Measurements from ENCODE around the gene RPTN. TPM values are rescaled to one million over a fixed set of nuclear protein-coding genes. Genes with fewer than 3 reads are reported as not detected.
"Not testable (repeated sequence)": the region's sequence is repeated elsewhere in the genome, so short reads cannot be mapped to it uniquely, and the experiment has no call there.

Gene RPTN
- total RNA-seq, 1 experiment from 2014 or later: not detected

- POLR2A ChIA-PET (ENCODE audit: unreplicated experiment): no interaction called here
- Histone ChIP-seq H3K9me2 (ENCODE audit: insufficient read depth) (no peaks in the 10 kb centered on the region; the same call in 1 of the 2 replicates), H3K27me3 (ENCODE audit: insufficient read depth, low read depth) (no peaks in the 10 kb centered on the region), H3F3A (ENCODE audit: insufficient read depth, low read depth) (no peaks in the 10 kb centered on the region), H3K4me3 (no peak overlapping the region), H3K4me1 (replicated peaks; ENCODE audit: insufficient read depth) (no peaks in the 10 kb centered on the region), H2AFZ (no peak overlapping the region), H4K20me1 (ENCODE audit: insufficient read depth) (no peaks in the 10 kb centered on the region), H3K4me2 (no peak overlapping the region), H3K9me3 (ENCODE audit: insufficient read depth, low read depth) (peaks cover 7% of the 10 kb centered on the region; the same call in 1 of the 2 replicates), H3K79me2 (ENCODE audit: low read depth) (no peaks in the 10 kb centered on the region), H3K27ac (no peak overlapping the region), H3K36me3 (ENCODE audit: low read depth) (no peaks in the 10 kb centered on the region)
- BruUV-seq (replicated peaks): no TSS peak
- no peak for DNase-seq
- CTCF ChIA-PET: no interaction called here
- intact Hi-C loops (cut with micrococcal nuclease; ENCODE audit: unreplicated experiment): no loop called here
- TF ChIP-seq CTCF (conservative IDR thresholded peaks at IDR 0.05) (no peak), EZH2 (IDR thresholded peaks at IDR 0.05; ENCODE audit: low read depth) (no peak)
Observed at GRCh38 chr1:152145769-152146168, 13.3 kb downstream of the RPTN start.

GRCh38 chr1:152144674-152145183 lies 14.3 kb downstream of the RPTN start:
- H3K79me2 ChIP-seq (ENCODE audit: low read depth); POLR2A ChIA-PET (ENCODE audit: unreplicated experiment); CTCF ChIA-PET; H3K9me2 ChIP-seq (ENCODE audit: insufficient read depth); H3K36me3 ChIP-seq (ENCODE audit: low read depth); H4K20me1 ChIP-seq (ENCODE audit: insufficient read depth); H3K4me2 ChIP-seq; H3K27me3 ChIP-seq (ENCODE audit: insufficient read depth, low read depth); BruUV-seq (replicated peaks); H2AFZ ChIP-seq; H3K4me3 ChIP-seq; H3K27ac ChIP-seq; H3K4me1 ChIP-seq (replicated peaks; ENCODE audit: insufficient read depth); H3F3A ChIP-seq (ENCODE audit: insufficient read depth, low read depth); H3K9me3 ChIP-seq (ENCODE audit: insufficient read depth, low read depth); DNase-seq: not testable (repeated sequence)
- intact Hi-C loops (cut with micrococcal nuclease; ENCODE audit: unreplicated experiment): loop anchor here (5.0 kb wide), 1 partner anchor 313 kb away; no protein-coding TSS in a partner anchor

- intact Hi-C loops (cut with micrococcal nuclease; ENCODE audit: unreplicated experiment): loop anchor here (5.0 kb wide), 1 partner anchor 314 kb away; no protein-coding TSS in a partner anchor
- no peaks in the 10 kb centered on the region for H3K4me1 ChIP-seq (replicated peaks; ENCODE audit: insufficient read depth)
- no peaks in the 10 kb centered on the region for H3K9me2 ChIP-seq (ENCODE audit: insufficient read depth)
- no peak overlapping the region for H3K4me3 ChIP-seq
- H3K9me3 ChIP-seq (ENCODE audit: insufficient read depth, low read depth): peaks cover 7% of the 10 kb centered on the region; the same call in 1 of the 2 replicates
- H3K27ac ChIP-seq: no peak overlapping the region
- no peak overlapping the region for H3K4me2 ChIP-seq
- H2AFZ ChIP-seq: no peak overlapping the region
- no TSS peak for BruUV-seq (replicated peaks)
- H3K36me3 ChIP-seq (ENCODE audit: low read depth): no peaks in the 10 kb centered on the region
- no peak for TF ChIP-seq CTCF (conservative IDR thresholded peaks at IDR 0.05)
- H4K20me1 ChIP-seq (ENCODE audit: insufficient read depth): no peaks in the 10 kb centered on the region
- H3K27me3 ChIP-seq (ENCODE audit: insufficient read depth, low read depth): peaks cover 3% of the 10 kb centered on the region; the same call in 1 of the 2 replicates
- DNase-seq: no peak
- ChIA-PET POLR2A (ENCODE audit: unreplicated experiment) (no interaction called here), CTCF (interaction anchor here (0.6 to 1.0 kb wide), 3 partner anchors 39 to 1216 kb away, joined by 3 to 11 read pairs (median 3); no protein-coding TSS in a partner anchor)
- no peaks in the 10 kb centered on the region for H3K79me2 ChIP-seq (ENCODE audit: low read depth)
- H3F3A ChIP-seq (ENCODE audit: insufficient read depth, low read depth): no peaks in the 10 kb centered on the region
Observed at GRCh38 chr1:152143150-152143887, 15.7 kb downstream of the RPTN start.

Measured in PC-9 (cell line).